NCI-H524 (cell line): ENCODE data around the gene FXYD5.

Experiments used
- DNase-seq, 2 experiments: peaks; one replicate each; lab custom pipeline; 2025; lab: John Stamatoyannopoulos, UW

FXYD5 gene

DNA sequence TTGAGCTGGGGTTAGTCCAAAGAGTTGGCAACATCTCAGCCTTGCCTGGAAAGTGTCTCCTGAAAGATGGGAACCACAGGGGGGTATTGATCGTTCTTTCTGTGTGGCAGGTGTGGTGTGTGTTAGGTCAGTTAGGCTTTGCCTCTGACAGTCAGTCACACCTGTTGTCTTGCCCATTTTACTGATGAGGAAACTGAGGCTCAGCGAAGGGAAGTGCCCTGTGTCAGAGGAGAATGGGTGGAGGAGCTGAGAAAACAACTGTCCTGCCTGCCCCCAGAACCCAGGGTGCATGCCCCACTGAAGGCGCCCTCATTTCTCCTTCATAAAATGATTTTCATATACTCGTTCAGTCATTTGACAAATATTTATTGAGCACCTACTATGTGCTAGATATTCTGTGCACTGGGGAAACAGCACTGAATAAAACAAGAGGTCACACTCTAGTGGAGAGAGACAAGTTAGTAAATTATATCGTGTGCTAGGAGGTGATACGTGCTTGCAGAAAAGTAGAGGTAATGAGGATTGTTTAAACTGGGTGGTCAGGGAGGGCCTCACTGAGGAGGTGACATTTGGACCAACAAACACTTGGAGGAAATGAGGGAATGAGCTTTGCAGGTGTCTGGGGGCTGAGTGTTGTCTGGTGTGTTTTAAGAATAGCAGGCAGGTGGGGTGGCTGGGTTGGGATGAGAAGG is 1.6 kb downstream of the FXYD5 start:
- DNase-seq, result no peak

DNA sequence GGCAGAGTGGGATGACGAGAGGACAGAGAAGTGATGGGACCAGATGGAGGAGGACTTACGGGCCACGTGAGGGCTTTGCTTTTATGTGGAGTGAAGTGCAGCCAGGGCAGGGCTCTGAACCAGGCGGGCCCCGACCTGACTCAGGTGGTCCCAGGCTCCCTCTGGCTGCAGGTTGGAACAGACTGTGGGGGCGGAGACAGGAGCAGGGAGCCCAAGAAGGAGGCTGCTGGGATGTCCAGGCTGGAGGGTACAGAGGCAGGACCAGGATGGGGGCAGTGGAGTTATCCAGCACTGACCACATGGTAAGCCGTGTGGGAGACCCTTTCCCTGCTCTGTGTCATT is 2.1 kb downstream of the FXYD5 start:
- DNase-seq, result peak in 1 of 2 experiments; percentile 37

DNA sequence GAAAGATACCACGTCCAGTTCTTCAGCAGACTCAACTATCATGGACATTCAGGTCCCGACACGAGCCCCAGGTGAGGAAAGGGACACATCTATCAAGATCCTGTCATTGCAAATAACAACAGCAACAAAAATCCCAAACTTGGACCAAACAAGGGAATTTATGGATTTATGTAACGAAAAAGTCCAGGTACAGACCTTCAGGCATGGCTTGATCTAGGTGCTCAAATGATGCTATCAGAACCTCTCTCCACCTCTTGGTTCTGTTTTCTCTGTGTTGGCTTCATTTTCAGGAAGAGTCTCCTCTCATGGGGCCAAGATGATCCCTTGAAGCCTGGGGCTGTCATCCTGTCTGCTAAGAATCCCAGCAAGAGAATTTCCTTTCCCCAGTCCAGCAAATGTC is 2.9 kb downstream of the FXYD5 start:
- no peak for DNase-seq

DNA sequence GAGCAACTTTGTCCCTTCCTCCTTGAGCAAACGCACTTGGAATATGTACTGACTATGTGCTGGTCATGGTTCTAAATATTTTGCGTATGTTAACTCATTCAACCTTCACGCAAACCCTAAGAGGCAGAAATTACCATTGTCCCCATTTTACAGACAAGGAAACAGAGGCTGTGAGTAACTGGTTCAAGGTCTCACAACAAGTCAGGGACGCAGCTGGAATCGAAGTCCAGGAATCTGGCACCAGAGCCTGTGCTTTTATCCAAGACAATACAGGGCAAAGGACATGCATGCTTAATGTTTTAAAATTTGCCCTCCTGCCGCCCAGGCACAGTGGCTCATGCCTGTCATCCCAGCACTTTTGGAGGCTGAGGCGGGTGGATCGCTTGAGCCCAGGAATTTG is 5.1 kb downstream of the FXYD5 start:
- no peak for DNase-seq

DNA sequence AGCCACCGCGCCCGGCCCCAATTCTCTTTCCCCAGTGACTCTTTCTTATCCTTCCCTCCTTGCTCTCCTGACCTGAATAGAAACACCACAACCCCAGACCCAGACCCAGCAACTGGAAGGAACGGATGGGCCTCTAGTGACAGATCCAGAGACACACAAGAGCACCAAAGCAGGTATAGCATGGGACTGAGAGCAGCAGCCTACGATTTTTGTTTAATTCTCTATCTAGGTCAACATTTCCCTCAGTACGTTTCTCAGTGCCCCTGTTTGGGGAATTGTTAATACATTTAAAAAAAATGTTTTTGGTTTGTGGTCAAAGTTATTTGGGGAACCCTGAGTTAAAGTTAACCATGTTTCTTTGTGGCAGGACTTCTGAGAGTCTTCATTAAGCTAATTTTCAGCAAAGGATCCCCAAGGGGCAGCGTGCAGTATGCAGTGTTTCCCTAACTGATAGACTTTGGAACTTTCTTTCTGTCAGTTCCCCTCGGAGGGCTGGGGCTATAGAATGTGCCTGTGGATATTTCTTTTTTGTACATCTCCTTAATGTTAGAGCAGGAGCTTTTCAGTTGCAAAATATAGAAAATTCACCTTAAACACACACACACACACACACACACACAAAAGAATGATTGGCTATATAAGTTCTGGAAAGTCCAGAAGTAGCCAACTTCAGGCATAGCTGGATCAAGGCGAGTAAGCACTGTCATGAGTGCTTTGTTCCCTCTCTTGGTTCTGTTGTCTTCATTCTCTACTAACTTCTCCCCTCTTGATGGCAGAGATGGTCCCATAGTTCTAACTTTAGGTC is 6.3 kb downstream of the FXYD5 start:
- no peak for DNase-seq

DNA sequence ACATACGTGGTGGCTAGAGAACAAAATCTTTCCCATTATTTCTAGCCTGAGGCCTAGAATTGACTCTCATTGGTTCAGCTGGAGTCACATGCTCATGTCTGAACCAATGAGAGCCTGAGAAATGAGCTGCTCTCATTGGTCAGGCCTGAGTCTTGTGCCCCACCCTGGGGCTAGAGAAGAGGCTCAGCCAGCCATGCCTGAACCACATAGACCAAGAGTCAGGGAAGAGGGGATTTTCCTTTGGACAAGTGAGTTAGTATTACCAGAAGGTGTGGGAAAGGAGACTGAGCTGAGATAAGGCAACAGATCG is 6.9 kb downstream of the FXYD5 start:
- no peak for DNase-seq

DNA sequence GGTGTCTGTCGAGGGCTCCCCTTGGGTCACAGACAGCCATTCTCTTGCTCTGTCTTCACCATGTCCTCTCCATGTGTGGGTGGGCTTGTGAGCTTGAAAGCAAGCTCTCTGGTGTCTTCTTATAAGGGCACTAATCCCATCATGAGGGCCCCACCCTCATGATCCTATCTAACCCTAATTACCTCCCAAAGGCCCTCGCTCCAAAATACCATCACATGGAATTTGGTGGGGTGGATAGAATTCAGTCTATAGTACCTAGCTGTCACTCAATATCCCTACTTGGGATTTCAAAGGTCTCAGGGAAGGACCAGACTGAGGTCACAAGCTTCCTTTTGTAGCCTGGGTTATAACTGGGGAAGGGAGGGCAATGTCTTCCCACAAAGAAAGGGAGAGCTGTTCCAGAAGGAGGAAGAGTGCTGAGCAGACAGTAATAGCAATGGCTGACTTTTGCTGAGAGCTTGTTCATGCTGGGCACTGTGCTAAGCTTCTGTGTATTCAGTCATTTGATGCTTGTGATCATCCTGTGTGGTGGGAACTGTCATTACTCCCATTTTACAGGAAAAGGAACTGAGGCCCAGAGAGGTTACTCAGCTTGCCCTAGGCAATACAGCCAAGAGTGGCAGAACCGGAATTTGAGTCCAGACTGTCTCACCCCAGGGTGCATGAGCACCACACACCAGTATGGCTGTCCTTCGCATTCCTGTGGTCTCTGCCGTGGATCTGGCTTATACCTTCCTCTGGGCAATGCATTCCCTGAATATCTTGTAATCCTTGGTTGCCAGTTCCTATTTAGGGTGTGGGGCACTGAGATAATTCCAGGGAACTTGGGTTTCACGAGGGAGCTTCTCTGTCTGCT is 8.2 kb downstream of the FXYD5 start:
- DNase-seq, result no peak

DNA sequence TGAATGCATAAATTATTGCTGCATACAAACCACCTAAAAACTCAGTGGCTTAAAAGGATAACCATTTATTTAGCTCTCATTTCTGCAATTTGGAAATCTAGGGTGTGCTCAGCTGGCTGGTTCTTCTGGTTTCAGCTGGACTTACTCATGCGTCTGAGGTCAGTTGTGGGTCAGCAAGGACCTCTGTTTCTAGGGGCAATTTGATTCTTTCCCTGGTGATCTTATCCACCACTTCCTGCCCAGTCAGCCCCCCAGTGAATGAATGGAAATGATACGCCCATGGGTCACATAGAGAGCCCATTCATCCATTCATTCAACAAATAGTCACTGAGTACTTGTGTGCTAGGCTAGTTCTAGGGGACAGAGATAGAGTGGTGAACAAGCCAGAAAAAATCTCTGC is 9.9 kb downstream of the FXYD5 start:
- DNase-seq, result no peak

DNA sequence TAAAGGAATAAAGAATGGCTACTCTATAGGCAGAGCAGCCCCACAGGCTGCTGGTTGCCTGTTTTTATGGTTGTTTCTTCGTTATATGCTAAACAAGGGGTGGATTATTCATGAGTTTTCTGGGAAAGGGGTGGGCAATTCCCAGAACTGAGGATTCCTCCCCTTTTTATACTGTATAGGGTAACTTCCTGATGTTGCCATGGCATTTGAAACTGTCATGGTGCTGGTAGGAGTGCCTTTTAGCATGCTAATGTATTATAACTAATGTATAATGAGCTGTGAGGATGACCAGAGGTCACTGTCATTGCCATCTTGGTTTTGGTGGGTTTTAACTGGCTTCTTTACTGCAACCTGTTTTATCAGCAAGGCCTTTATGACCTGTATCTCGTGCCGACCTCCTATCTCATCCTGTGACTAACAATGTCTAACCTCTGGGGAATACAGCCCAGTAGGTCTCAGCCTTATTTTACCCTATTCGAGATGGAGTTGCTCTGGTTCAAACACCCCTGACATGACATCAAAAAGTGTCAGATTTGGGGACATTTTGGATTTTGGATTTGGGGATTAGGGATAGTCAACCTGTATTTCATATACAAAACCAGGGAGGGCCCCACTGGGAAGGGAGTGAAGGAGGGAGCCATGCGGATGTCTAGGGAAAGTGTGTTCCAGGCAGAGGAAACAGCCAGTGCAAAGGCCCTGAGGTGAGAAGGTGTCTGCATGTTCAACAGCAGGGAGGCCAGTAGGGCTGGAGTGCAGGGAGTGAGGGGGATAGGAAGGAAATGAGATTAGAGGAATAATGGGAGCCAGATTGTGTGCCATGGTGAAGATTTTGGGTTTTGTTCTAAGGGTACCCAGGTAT is 10.9 kb downstream of the FXYD5 start:
- no peak for DNase-seq

DNA sequence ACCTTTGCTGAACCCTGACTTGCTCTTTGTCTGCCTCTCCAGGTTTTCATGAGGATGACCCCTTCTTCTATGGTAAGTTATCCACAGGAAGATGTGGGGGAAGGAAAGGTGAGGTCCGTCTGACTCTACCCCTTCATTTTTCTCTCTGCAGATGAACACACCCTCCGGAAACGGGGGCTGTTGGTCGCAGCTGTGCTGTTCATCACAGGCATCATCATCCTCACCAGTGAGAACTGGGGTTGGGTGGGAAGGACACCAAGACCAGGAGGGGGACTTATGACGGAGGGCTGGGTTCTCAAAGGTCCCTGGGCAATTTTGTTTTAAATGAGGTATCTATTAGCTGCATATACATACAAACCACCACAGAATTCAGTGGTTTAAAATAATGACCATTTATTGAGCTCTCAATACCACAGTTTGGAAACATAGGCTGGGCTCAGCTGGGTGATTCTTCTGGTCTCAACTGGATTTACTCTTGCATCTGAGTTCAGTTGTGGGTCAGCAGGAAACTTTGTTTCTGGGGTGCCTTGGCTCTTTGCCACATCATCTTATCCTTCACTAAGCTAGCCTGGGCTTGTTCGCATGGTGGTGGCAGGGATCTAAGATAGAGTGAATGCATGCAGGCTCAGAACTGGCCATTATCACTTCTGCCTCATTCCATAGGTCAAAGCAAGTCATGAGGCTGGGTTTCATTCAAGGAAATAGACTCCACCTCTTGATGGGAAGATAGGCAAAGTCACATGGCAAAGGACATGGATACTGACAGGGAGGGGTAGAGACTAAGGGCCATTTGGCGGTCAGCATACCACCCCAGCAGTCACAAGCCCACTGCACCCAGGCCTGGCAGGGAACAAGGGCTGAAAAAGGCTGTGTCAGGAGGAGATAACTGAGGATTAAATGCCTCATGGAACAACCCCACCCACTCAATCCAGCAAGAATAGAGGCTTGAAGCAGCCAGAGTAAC is 11.8 kb downstream of the FXYD5 start:
- DNase-seq, result no peak

DNA sequence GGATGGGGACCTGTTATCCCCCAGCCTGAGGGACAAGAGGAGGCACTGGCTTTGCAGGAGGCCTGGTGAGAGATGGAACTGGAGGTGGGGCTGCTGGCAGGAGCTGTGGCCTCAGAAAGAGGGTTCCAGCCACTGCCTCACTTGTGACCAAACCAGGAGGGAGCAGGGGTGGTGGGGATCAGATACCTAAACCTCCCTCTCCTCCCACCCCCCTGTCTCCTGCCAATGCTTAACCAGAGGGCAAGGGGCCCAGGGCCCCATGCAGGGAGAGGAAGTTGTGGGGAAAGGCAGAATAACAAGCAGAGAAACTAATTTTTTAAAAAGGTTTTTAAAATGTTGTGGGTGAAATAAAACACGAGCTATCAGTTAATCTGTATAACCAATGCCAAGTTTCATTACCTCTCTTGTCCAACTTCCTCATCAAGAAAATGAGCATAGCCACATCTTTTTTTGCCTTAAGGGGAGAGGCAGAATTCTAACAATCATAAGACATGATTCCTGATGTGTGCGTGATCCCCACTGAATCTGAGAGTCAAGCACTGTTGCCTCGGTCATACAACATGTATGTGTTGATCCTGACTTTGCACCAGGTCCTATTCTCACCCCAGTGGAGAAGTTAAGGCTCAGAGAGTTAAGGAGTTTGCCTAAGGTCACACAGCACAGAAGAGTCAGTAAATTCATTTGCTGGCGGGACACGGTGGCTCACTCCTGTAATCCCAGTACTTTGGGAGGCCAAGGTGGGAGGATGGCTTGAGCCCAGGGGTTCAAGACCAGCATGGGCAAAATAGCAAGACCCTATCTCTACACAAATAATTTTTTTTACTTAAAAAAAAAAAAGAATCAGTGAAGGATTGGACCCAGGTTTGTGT is 12.9 kb downstream of the FXYD5 start:
- DNase-seq, result no peak

DNA sequence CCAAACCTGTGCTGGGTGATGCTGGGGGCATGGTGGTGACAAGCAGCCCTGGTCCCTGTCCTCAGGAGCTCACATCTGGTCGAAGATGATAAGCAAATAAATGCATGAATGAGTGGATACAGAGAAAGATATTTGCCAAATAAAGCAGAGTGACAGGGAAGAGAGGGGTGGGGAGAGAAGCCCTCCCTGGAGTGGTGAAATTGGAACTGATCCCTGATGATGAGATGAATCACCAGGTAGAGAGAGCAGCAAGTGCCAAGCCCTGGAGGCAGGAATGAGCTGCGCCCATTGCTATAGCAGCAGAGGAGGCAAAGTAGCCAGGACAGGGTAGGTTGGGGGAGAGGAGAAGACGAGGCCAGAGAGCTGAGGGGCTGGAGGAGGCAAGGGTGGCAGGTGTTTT is 13.7 kb downstream of the FXYD5 start:
- no peak for DNase-seq

DNA sequence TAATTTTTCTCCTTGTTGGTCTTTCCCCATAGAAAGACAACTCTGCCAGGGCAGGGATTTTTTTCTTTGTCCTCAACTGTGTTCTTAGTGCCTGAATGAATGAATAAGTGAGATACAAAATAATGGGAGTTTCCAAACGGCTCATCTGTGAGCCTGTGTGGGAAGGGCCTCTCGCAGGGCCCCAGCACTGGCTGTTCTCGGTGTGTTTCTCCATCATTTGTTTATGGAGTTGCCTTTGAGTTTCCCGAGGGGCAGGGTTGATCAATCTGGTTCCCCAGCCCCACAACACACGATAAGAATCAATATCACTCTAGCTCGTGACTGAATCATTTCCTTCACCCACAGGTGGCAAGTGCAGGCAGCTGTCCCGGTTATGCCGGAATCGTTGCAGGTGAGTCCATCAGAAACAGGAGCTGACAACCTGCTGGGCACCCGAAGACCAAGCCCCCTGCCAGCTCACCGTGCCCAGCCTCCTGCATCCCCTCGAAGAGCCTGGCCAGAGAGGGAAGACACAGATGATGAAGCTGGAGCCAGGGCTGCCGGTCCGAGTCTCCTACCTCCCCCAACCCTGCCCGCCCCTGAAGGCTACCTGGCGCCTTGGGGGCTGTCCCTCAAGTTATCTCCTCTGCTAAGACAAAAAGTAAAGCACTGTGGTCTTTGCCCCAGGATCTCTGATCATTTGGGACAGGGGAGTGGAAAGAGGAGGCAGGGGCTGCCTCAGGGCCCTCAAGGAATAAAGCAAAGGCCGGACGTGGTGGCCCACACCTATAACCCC is 14.9 kb downstream of the FXYD5 start:
- DNase-seq, result no peak

DNA sequence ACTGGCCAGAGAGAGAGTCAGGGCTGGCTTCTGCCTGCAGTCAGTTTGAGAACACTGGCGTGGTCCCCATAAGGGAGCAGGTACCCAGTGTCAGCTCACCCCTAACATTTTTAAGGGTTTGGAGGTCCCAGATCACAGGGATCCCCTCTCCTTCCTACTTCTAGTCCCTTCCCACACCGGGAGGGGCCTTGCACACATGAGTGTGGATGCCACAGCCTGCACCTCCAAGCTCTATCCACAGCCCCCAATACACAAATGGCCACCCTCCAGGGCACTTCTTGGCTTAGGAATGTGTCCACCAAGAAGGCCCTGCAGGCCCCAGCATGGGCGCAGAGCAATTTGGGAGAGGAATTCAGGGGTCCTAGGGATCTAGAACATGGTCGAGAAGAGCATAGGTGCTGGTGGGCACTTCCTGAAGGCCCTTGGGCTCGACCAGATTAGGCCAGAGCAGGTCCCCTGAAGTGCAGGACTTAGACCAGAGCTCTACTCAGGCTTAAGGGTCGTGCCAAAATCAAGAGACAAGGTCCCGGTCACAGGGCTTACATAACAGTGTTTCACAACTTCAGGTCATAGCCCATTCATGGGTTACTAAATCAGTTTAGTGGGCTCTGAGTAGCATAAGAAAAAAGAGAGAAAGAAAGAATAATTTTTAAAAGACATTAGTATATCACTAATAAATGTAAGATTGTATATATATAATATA is 16.0 kb downstream of the FXYD5 start:
- DNase-seq, result no peak

DNA sequence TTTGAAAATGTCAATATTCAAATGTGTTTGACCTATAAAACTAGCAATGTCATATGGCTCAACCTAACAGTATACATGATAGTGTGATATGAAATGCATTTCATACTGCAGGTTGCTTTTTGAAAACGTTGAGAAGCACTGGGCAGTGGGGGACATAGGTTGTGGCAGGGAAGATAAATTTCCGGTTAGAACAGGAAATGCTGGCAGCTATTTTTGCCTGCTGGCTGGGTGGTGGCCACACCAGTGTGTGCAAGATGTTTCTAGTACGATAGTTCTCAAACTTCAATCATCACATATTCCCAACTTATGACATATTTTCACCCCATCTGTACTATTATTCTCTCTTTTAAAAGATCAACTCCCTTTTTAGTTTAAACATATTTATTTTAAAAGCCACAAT is 17.2 kb downstream of the FXYD5 start:
- DNase-seq, result no peak

DNA sequence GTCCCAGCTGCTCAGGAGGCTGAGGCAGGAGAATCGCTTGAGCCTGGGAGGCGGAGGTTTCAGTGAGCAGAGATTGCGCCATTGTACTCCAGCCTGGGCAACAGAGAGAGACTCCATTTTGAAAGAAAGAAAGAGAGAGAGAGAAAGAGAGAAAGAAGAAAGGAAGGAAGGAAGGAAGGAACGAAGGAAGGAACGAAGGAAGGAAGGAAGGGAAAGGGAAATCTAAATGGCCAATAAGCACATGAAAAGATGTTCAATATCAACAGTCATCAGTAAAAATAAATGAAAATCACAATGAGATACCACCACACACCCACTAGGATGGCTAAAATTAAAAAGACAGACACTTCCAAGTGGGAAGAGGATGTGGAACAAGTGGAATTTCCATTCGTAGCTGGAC is 19.7 kb downstream of the FXYD5 start:
- DNase-seq, result no peak

DNA sequence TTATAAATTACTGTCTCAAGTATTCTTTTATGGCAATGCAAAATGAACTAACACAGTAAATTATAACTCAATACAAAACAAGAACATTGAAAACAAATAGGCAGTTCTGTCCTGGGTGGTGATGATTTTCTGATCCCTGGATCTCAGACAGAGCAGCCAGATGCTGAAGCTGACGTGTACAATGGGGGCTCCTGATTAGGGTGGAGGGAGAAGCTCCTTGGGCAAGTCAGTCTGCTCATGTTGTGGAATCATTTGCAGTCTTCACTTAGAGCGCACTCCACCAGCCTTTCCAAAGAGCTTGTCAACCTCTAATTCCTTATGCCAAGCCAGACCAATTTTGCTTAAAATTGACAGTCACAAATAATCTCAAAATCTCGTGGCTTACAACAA is 21.6 kb downstream of the FXYD5 start:
- DNase-seq, result no peak
